ENCODE measurements around the gene OR10T2.
"Not testable (repeated sequence)": the region's sequence is repeated elsewhere in the genome, so short reads cannot be mapped to it uniquely, and the experiment has no call there.

Gene OR10T2

DNA sequence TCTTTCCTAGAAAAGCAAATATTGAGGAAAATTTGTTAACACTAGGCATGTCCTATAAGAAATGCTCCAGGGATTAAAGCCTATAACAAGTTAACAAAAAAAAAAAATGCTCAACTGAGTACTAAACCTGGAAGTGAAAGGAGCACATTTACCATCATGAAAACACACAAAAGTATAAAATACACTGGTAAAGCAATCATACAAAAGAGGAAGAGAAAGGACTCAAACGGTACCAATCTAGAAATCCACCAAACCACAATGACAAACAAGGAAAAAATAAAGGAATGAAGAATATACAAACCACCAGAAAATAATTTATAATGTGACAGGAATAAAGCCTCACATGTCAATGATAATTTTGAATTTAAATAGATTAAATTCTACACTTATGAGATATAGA lies 24.4 kb downstream of the OR10T2 start:
- Mint-ChIP-seq H3K27me3 (peaks cover 41% of the 10 kb centered on the region), H3K36me3 (ENCODE audit: low read depth) (peaks cover 8% of the 10 kb centered on the region), H3K4me3 (no peak overlapping the region), H3K4me1 (ENCODE audit: low read depth) (peaks cover 17% of the 10 kb centered on the region), H3K27ac (no peak overlapping the region), H3K9me3 (peaks cover 21% of the 10 kb centered on the region)

DNA sequence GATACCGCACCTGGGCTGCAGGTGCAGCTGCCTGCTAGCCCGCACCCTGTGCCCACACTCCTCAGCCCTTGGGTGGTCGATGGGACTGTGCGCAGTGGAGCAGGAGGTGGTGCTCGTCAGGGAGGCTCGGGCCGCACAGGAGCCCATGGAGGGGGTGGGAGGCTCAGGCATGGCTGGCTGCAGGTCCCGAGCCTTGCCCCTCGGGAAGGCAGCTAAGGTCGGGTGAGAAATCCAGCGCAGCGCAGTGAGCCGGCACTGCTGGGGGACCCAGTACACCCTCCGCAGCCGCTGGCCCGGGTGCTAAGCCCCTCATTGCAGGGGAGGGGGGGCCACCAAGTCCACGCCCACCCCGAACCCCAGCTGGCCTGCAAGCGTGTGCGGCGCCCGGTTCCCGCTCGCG lies 25.2 kb downstream of the OR10T2 start:
- not testable (repeated sequence) for H3K27ac Mint-ChIP-seq; H3K36me3 Mint-ChIP-seq (ENCODE audit: low read depth); H3K4me3 Mint-ChIP-seq
- peaks cover 47% of the 10 kb centered on the region for H3K27me3 Mint-ChIP-seq
- peaks cover 21% of the 10 kb centered on the region for H3K9me3 Mint-ChIP-seq
- peaks cover 17% of the 10 kb centered on the region for H3K4me1 Mint-ChIP-seq (ENCODE audit: low read depth)

DNA sequence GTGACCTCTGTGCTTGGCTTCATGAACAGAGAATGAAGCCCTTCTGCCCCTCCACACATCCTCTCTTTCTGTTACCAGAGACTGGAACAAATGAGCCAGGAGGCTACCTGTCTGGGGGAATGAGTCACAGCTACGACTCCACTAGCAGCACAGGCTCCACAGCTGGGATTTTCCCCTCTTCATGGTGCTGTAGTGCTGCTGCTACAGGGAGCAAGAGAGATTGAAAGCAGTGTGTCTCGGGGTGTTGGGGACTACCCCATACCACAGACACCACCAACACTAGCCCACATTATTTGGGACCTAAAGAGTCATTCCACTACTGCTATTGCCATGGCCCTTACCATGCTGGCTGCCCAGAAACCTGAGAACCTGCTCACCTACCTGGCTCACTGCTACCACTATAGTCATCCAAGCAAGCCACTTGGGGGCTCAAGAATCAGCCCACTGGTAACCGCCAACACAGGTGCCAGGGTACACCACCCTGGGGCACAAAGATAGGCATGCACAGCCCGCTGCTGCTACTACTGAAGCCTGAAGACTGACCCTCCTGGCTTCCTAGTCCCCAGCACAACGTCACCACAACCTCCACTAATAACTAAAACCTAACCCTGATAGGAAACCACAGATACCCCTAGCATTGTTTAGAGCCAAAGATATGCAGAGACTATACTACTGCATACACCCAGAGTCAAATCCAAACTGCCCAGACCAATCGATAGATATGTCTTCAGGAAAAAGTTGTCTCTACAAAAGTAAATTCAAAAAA lies 27.9 kb downstream of the OR10T2 start:
- peak overlapping the region; percentile 66 for H3K27ac Mint-ChIP-seq
- H3K9me3 Mint-ChIP-seq, result peaks cover 24% of the 10 kb centered on the region
- no peak overlapping the region for H3K4me3 Mint-ChIP-seq
- H3K4me1 Mint-ChIP-seq (ENCODE audit: low read depth), result peaks cover 20% of the 10 kb centered on the region
- peaks cover 8% of the 10 kb centered on the region for H3K36me3 Mint-ChIP-seq (ENCODE audit: low read depth)
- H3K27me3 Mint-ChIP-seq, result peaks cover 55% of the 10 kb centered on the region

DNA sequence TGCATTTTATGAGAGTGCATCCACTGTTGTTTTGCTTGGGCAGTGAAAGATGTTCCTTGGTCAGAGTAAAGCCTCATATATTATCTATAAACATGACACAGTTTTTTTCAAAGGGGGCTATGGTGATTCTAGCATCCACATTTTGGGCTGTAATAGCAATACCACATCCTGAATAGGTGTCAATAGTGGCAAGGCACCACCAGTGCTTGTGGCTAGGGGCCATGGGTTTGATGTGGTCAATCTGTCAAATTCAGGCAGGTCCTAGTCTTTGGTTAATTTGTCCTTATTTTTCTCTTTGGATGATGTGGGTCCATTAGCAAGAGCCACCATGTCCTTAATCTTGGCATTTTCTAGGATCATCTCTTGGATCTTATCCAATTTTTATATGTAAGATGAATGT lies 32.5 kb downstream of the OR10T2 start:
- Mint-ChIP-seq H3K4me1 (ENCODE audit: low read depth) (peaks cover 16% of the 10 kb centered on the region), H3K36me3 (ENCODE audit: low read depth) (no peaks in the 10 kb centered on the region), H3K27me3 (peaks cover 54% of the 10 kb centered on the region), H3K4me3 (no peak overlapping the region), H3K9me3 (peaks cover 9% of the 10 kb centered on the region), H3K27ac (no peak overlapping the region)

DNA sequence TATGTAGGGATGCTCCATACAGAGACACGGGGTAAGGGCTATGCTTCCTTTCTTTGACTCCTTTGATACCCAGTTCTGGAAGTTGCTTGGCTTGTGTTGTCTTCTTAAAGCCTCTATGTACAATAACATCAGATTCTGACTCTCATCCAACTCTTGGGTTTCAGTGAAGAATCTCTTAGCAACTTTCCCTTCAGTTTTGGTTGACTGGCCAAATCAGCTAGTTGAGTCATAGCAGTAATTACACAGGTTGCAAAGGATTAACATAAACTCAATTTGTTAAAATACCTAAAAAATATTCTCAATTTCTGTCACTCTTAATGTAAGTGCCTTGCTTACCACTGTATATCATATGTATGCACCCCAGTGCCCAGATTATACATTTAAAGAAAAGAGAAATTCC lies 36.3 kb downstream of the OR10T2 start:
- peaks cover 3% of the 10 kb centered on the region for H3K4me1 Mint-ChIP-seq (ENCODE audit: low read depth)
- H3K4me3 Mint-ChIP-seq, result no peak overlapping the region
- H3K27me3 Mint-ChIP-seq, result peaks cover 32% of the 10 kb centered on the region
- H3K36me3 Mint-ChIP-seq (ENCODE audit: low read depth), result no peaks in the 10 kb centered on the region
- H3K9me3 Mint-ChIP-seq, result peaks cover 6% of the 10 kb centered on the region
- H3K27ac Mint-ChIP-seq, result no peak overlapping the region

DNA sequence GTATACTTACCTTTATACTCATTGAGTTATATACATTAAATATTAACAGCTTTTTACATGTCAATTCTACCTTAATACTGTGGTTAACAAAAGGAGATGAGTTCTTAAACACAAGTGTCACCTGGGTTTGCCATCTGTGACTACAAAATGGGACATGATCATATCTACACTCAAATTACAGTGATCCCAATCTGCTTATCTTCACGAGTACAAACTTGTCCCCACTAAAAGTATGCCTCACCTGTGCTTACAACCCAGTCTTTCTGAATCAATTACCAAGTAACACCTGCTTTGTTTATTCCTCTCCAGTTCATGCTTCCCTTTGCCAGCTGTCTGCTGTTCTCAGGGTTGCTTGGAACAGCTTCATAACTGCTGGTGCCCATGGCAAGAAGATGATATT lies 36.8 kb downstream of the OR10T2 start:
- Mint-ChIP-seq H3K4me1 (ENCODE audit: low read depth) (peaks cover 3% of the 10 kb centered on the region), H3K9me3 (peaks cover 6% of the 10 kb centered on the region), H3K36me3 (ENCODE audit: low read depth) (no peaks in the 10 kb centered on the region), H3K4me3 (no peak overlapping the region), H3K27me3 (peaks cover 31% of the 10 kb centered on the region), H3K27ac (no peak overlapping the region)

DNA sequence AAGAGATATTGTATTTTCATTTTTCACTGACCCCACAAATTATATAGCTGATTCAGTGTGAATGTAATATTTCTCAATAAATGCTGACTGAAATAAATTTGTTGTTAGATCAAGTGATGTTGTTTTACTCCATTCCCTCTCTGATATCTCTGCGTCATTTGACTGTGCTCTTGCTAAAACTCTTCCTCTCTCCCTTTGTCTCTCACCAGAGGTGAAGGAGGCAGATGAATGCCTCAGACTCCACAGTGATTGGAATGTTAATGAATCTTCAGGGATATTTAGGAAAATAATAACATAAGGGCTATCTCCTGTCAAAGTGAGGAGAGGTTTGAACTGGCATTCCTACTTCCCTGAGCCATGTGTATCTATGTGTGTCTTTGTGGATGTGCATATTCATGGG lies 41.8 kb downstream of the OR10T2 start:
- H3K9me3 Mint-ChIP-seq, result no peaks in the 10 kb centered on the region
- peaks cover 40% of the 10 kb centered on the region for H3K27me3 Mint-ChIP-seq
- H3K4me1 Mint-ChIP-seq (ENCODE audit: low read depth), result no peaks in the 10 kb centered on the region
- no peak overlapping the region for H3K4me3 Mint-ChIP-seq
- no peak overlapping the region for H3K27ac Mint-ChIP-seq
- H3K36me3 Mint-ChIP-seq (ENCODE audit: low read depth), result no peaks in the 10 kb centered on the region

DNA sequence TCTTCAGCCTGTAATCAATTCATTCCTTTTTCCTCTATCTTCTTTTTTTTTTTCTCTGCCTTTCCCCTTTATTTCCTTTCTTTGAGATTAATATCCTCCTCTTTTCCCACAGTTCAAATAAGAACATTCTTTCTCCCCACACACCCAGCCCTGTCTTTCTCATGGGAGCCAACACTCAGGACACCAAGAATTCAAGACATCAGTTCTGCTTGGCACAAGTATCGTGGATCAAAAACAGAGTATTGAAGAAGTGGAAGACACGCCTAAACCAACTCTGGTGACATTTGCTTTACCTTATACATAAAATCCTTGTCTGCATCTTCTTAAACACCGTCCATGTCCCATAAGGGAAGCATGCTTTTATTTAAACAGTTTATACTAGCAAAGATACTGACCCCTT lies 42.6 kb downstream of the OR10T2 start:
- no peaks in the 10 kb centered on the region for H3K4me1 Mint-ChIP-seq (ENCODE audit: low read depth)
- H3K36me3 Mint-ChIP-seq (ENCODE audit: low read depth), result no peaks in the 10 kb centered on the region
- no peak overlapping the region for H3K4me3 Mint-ChIP-seq
- no peak overlapping the region for H3K27ac Mint-ChIP-seq
- no peaks in the 10 kb centered on the region for H3K9me3 Mint-ChIP-seq
- peaks cover 36% of the 10 kb centered on the region for H3K27me3 Mint-ChIP-seq

DNA sequence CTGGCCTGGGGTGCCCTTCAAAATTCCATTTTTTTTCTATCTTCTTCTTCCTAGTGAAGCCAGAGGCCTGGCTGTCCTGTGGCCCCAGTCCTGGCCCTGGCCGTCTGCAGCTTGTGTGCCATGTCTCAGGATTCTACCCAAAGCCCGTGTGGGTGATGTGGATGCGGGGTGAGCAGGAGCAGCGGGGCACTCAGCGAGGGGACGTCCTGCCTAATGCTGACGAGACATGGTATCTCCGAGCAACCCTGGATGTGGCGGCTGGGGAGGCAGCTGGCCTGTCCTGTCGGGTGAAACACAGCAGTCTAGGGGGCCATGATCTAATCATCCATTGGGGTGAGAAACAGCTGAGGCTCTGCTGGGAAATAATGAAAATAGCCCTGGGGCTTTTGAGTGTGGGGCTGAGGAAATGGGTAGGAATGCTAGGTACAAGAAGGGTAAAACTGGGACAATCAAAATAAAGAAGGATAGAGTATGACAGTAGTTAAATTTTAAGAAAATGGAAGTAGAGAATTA lies 43.4 kb downstream of the OR10T2 start:
- peaks cover 36% of the 10 kb centered on the region for H3K27me3 Mint-ChIP-seq

DNA sequence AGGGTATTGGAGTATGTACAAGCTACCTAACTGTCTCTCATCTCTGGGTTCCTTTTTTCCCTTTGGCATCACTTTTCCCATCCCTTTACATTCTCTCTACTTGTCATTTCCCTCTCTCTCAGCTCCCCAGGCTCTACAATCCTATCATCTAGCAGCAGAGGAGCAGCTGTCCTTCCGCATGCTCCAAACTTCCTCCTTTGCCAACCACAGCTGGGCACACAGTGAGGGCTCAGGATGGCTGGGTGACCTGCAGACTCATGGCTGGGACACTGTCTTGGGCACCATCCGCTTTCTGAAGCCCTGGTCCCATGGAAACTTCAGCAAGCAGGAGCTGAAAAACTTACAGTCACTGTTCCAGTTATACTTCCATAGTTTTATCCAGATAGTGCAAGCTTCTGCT lies 45.0 kb downstream of the OR10T2 start:
- H3K27ac Mint-ChIP-seq, result no peak overlapping the region
- peaks cover 36% of the 10 kb centered on the region for H3K27me3 Mint-ChIP-seq
- no peaks in the 10 kb centered on the region for H3K4me1 Mint-ChIP-seq (ENCODE audit: low read depth)
- H3K4me3 Mint-ChIP-seq, result no peak overlapping the region
- no peaks in the 10 kb centered on the region for H3K9me3 Mint-ChIP-seq
- H3K36me3 Mint-ChIP-seq (ENCODE audit: low read depth), result no peaks in the 10 kb centered on the region

More for the DNA sequence above, 43.4 kb downstream of the OR10T2 start:
- Mint-ChIP-seq H3K27ac (no peak overlapping the region), H3K9me3 (no peaks in the 10 kb centered on the region), H3K4me3 (no peak overlapping the region), H3K4me1 (ENCODE audit: low read depth) (no peaks in the 10 kb centered on the region), H3K36me3 (ENCODE audit: low read depth) (no peaks in the 10 kb centered on the region)

DNA sequence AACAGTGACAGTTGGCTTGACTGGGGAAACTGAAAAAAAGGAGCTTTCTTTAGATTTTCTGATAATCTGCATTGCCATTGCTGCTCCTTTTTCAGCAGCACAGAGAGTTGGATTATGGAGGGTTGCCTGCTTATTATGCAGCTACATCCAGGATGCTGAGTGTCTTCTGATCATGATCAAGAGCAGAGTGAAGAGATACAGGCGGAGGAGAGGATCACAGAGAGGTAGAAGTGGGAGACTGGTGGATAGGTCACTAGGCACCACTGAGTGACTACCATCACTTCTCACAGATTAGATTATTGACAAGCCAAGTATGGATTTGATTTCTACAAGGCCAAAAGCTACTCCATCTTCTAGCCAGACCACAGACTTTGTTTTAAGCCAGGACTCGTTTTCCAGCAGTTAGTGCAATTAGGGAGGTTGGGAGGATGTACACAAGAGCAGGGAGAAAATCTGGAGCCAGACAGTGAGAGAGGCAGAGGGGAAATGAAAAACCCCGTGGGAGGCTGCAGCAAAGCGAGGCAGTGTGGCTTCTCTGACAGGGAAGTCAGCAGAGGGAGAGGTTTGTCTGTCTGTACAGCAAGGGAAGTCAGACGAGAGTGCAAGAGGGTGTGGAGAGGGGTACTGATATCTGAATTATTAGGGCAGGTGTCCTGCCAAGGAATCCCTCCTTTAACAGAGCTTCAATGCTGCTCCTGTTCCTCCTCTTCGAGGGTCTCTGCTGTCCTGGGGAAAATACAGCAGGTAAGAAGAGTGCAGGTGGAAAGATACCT lies 45.8 kb downstream of the OR10T2 start, which contains the start of gene CD1E:
TSS of gene CD1E (plus strand) at position 592 of the 773 bp plus-strand sequence. CDS start at position 687, 95 bp downstream.
- Mint-ChIP-seq H3K36me3 (ENCODE audit: low read depth) (no peaks in the 10 kb centered on the region), H3K4me1 (ENCODE audit: low read depth) (no peaks in the 10 kb centered on the region), H3K27ac (no peak within 1 kb of the TSS)

DNA sequence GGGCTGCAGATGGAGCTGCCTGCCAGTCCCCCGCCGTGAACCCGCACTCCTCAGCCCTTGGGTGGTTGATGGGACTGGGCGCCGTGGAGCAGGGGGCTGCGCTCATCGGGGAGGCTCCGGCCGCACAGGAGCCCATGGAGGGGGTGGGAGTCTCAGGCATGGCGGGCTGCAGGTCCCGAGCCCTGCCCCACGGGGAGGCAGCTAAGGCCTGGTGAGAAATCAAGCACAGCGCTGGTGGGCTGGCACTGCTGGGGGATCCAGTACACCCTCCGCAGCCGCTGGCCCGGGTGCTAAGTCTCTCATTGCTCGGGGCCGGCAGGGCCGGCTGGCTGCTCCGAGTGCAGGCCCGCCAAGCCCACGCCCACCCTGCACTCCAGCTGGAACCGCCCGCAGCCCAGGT lies 50.3 kb downstream of the OR10T2 start:
- not testable (repeated sequence) for H3K27ac Mint-ChIP-seq; H3K4me1 Mint-ChIP-seq (ENCODE audit: low read depth); H3K9me3 Mint-ChIP-seq; H3K4me3 Mint-ChIP-seq; H3K36me3 Mint-ChIP-seq (ENCODE audit: low read depth)
- peaks cover 19% of the 10 kb centered on the region for H3K27me3 Mint-ChIP-seq

More for the DNA sequence above, 45.8 kb downstream of the OR10T2 start, which contains the start of gene CD1E:
- no peaks in the 10 kb centered on the region for H3K9me3 Mint-ChIP-seq
- H3K4me3 Mint-ChIP-seq, result no peak within 1 kb of the TSS
- H3K27me3 Mint-ChIP-seq, result peaks cover 36% of the 10 kb centered on the region
